Choroid plexus epithelial cell (primary cell): Measurements from ENCODE around the gene NDUFC1.
"Not testable (repeated sequence)": the region's sequence is repeated elsewhere in the genome, so short reads cannot be mapped to it uniquely, and the experiment has no call there.

Experiments
- DNase-seq: peaks from one replicate; pipeline ENCODE4 v3.0.0-alpha.2; 2010; ENCODE audit warnings: low read depth
- H3K4me3 ChIP-seq: 2 replicates; pipeline ENCODE4 v1.5.1; 2011; ENCODE audit warnings: low read depth, mild to moderate bottlenecking, control low read depth, low read length, moderate library complexity
- TF ChIP-seq, protein P1 (sequence below): conservative IDR thresholded peaks from 2 replicates; pipeline ENCODE4 v1.5.1; 2011; ENCODE audit warnings: low read depth, mild to moderate bottlenecking, control low read depth, inconsistent platforms, low read length, moderate library complexity

Gene NDUFC1

DNA sequence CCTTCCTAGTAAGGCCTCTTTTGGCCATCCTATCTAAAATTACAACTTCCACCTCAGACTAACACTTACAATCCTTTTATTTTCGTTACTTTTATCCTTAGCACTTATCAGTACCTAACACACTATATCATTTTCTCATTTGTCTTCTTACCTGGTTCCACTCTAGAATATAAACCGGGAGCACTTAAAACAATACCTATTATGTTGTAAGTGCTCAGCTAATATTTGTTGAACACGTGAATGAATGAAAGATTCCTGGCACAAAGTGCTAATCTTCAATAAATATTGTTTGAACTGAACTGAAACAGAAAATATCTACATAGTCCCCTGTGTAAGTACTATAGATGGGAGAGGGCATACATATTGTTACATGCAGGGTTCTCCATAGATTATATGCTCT, 36.6 kb downstream of the NDUFC1 start:
- TF ChIP-seq, protein P1, sequence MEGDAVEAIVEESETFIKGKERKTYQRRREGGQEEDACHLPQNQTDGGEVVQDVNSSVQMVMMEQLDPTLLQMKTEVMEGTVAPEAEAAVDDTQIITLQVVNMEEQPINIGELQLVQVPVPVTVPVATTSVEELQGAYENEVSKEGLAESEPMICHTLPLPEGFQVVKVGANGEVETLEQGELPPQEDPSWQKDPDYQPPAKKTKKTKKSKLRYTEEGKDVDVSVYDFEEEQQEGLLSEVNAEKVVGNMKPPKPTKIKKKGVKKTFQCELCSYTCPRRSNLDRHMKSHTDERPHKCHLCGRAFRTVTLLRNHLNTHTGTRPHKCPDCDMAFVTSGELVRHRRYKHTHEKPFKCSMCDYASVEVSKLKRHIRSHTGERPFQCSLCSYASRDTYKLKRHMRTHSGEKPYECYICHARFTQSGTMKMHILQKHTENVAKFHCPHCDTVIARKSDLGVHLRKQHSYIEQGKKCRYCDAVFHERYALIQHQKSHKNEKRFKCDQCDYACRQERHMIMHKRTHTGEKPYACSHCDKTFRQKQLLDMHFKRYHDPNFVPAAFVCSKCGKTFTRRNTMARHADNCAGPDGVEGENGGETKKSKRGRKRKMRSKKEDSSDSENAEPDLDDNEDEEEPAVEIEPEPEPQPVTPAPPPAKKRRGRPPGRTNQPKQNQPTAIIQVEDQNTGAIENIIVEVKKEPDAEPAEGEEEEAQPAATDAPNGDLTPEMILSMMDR: no peak
- DNase-seq: no peak
- H3K4me3 ChIP-seq: no peak overlapping the region

DNA sequence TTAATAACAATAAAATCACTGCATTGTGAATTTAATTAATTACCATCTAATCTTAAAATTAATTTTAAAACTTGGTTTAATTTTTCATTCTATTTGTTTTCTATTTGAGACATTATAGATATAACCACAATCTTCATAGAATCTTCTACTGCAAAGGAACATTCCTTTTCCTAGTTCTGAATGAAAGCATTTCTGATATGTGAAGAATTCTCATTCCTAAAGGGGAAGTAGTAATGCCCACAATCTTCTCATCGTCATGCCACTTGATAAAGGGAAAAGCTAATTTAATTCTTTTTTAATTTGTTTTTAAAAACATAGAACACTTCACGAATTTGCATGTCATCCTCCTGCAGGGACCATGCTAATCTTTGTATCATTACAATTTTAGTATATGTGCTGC, 45.9 kb downstream of the NDUFC1 start:
- no peak overlapping the region for H3K4me3 ChIP-seq
- TF ChIP-seq, protein P1: no peak
- DNase-seq: no peak

DNA sequence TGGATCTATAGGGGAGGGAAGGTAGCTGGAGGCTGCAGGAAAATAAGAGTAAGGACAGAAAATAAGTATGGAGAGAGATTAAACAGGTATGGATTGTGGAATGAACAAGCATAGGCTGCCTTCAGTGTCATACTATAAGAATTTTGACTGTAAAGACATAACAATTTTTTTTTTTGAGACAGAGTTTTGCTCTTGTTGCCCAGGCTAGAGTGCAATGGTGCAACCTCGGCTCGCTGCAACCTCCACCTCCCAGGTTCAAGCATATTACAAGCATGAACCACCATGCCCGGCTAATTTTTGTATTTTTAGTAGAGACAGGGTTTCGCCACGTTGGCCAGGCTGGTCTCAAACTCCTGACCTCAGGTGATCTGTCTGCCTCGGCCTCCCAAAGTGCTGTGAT, 46.7 kb downstream of the NDUFC1 start:
- not testable (repeated sequence) for H3K4me3 ChIP-seq, DNase-seq

DNA sequence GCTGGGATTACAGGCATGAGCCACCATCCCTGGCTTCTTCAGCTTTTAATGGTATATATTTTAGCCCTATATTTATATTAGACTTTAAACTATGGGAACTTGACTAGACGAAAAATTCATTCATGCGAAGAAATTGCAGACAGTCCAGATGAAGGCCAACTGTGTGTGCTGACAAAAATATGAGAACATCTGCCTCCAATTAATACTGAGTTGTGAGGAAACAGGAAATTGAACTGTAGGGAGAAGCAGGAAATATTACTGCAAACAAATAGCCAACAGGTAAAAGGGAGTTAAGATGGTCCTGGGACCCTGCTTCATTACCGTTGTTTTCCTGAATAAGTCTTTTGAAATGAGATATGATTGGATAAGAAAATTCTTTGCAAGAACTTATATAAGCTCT, 48.6 kb downstream of the NDUFC1 start:
- no peak overlapping the region for H3K4me3 ChIP-seq
- TF ChIP-seq, protein P1: no peak
- DNase-seq: peak; percentile 33

DNA sequence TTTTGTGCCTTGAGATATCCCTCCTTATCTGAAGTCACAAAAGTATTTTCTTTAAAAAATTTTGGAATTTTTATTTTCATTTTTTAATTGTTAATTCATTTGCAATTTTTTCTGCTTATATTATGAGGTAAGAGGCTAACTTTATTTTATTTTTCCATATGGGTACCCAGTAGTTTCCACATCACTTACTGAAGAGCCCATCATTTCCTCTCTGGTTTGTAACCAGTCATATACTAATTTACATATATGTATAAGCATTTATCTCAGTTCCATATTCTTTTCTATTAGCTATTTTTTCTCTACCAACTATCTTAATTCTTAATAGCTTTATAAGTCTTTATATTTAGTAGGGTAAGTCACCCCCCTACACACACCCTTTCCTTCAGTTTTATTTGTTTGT, 49.2 kb downstream of the NDUFC1 start:
- TF ChIP-seq, protein P1: no peak
- DNase-seq: no peak

DNA sequence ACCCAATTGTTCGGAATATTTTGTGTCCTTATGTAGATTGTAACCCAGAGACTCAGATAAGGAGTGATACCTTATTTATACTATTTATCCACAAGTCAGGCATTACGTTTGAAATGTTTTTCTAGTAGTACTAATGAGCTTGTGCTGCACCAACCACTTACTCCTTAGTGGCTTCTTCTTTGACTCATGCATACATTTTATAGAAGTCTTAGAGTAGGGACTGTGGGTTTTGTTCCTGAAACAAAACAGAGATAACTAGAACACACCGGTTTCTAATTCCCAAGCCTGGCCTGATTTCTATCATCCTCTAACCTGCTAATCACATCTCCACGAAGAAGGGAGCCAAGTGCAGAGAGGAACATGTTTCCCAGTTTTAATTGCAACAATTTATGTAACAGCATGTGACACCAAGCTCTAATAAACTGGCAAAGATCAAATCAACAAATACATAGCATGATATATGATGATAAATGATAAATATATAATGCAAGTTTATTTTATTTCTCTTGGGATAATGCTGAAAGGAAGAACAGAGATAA, 54.5 kb downstream of the NDUFC1 start:
- no peak overlapping the region for H3K4me3 ChIP-seq
- TF ChIP-seq, protein P1: no peak
- no peak for DNase-seq

More for the DNA sequence above, 49.2 kb downstream of the NDUFC1 start:
- no peak overlapping the region for H3K4me3 ChIP-seq

DNA sequence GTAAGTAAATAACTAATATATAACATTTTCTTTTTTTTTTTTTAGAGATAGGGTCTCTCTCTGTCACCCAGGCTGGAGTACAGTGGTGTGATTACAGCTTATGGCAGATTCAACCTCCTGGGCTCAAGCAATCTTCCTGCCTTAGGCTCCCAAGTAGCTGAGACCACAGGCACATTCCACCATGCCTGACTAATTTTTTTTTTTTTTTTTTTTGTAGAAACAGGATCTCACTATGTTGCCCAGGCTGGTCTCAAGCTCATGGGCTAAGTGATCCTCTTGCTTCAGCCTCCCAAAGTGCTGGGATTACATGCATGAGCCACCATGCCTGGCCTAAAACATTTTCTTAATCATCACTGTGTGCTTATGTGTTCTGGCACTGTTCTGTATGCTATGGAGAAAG, 55.0 kb downstream of the NDUFC1 start:
- H3K4me3 ChIP-seq: no peak overlapping the region
- peak; percentile 46 for DNase-seq
- TF ChIP-seq, protein P1: no peak

DNA sequence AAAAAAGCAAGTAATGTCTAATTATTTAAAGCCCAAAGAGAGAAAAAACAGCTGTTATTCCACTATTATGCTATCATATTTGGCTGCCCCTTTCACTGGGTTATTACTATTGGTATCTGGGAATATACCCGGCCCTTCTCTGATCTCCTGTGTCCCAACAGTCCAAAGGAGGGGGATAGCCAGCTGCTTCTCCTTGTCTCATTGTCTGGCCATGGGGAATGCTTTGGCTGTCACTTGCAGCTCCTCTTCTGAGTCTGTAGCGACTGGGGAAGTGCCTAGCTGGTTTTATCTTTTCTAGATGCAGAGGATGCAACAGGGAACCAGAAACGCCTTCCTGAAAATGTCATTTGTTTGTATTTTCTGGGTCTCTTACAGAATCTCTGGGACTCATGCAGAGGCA, 56.1 kb downstream of the NDUFC1 start:
- no peak overlapping the region for H3K4me3 ChIP-seq
- no peak for DNase-seq
- TF ChIP-seq, protein P1: no peak
